ENCODE results near the gene TUB.

DNA sequence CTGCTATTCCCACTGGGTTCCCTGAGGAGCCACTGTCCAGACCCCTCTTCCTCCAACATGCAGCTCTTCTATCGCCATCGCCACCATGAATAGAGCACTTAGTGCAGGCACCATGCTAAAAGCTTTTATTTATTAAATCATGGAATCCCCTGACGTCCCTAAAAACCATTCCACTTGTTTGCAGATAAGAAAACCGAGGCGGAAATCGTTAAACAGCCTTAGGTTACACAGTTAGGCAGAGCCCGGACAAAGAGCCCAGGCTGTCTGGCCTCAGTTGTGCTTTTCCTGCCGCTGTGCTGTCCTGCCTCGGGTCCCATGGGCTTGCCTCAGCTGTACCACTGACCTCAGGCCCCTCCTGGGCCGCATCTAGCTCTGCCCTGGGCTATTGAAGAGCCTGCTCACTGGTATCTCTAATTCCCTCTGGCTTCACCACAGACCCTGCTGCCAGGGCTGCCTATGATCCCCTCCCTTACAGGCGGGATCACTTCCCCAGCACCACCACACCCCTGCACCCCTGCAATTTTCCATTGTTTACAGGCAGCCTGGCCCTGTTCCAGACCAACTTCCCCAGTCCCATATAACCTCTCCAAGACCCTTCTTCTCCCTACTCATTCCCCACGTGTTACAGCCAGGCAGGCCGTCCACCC is 13.0 kb upstream of the TUB start:
- TF ChIP-seq, protein P1, sequence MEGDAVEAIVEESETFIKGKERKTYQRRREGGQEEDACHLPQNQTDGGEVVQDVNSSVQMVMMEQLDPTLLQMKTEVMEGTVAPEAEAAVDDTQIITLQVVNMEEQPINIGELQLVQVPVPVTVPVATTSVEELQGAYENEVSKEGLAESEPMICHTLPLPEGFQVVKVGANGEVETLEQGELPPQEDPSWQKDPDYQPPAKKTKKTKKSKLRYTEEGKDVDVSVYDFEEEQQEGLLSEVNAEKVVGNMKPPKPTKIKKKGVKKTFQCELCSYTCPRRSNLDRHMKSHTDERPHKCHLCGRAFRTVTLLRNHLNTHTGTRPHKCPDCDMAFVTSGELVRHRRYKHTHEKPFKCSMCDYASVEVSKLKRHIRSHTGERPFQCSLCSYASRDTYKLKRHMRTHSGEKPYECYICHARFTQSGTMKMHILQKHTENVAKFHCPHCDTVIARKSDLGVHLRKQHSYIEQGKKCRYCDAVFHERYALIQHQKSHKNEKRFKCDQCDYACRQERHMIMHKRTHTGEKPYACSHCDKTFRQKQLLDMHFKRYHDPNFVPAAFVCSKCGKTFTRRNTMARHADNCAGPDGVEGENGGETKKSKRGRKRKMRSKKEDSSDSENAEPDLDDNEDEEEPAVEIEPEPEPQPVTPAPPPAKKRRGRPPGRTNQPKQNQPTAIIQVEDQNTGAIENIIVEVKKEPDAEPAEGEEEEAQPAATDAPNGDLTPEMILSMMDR (conservative IDR thresholded peaks at IDR 0.05; ENCODE audit: low read depth, low read length): no peak
- TF ChIP-seq EZH2 (IDR thresholded peaks at IDR 0.05; ENCODE audit: low read length, unreplicated experiment) (no peak), EZH2phosphoT487 (IDR thresholded peaks at IDR 0.05; ENCODE audit: borderline replicate concordance, low read length) (no peak)
